DLD1 (cell line): Measurements from ENCODE around the gene ZC3H15.
"Not testable (repeated sequence)": the region's sequence is repeated elsewhere in the genome, so short reads cannot be mapped to it uniquely, and the experiment has no call there.

Source experiments
- in situ Hi-C: cut with HindIII; loops from 2 replicates; pipeline ENCODE4 v1.10.0; 2017; ENCODE audit warnings: low sequenced_read_pairs

ZC3H15 gene

DNA sequence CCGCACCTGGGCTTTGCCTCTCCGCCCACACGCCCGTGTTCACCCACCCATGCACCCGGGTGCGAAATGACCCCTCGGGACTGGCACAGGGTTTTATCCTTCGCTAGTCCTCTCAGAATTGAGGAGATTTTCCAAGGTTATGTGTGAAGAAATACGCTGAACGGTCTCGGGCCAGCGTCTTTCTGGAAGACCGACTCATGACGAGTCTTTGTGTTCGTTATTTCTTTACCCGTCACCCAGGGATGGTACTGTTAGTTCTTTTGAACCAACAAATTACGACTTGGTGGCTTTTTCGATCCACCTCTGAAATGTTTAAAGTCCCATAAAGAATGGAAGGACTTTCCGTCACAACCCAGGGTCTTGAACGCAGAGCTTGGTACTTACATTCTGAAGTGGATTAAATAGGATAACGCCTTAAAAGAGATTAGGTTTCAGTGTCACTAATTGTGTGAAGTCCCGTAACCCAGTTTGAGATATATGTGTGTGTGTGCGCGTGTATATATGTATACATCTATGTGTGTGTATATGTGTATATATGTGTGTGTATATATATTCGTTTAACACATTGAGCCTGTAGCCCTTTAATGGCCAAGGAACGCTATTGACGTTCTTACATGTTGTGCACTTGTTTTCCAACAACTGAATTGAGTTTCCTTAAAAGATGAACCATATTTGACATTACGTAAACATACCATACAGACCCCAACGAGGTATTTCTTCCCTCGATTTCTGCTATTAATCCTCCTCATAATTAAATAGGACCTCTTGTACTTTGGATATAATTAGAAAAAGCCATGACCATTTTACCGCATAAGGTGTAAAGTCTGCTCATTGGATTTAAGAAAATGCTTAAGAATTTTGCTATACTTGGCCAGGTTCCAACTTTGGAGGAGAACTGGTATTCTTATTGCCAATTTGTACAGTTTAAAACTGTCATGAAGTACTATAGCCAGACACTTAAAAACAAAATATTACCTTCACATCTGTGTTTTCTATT lies 889 bp downstream of the ZC3H15 start:
- in situ Hi-C loops: no loop called here

DNA sequence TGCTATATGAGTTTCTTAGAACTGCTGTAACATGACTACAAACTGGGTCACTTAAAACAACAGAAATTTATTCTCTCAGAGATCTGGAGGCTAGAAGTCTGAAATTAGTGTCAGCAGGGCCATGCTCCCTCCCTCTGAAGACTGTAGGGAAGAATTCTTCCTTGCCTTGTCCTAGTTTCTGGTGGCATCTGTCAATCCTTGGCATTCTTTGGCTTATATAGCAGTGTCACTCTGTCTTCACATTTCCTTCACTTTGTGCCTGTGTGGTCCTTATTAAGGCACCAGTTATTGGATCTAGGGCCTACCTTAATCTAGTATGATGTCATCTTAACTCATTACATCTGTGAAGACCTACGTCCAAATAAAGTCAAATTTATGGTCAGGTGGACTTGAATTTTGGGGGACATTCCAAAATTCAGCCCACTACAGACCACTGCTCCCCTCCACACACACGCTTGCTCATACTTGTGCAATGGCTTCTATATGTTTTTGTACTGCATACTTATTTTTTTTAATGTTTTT lies 7.6 kb downstream of the ZC3H15 start:
- in situ Hi-C loops: no loop called here

DNA sequence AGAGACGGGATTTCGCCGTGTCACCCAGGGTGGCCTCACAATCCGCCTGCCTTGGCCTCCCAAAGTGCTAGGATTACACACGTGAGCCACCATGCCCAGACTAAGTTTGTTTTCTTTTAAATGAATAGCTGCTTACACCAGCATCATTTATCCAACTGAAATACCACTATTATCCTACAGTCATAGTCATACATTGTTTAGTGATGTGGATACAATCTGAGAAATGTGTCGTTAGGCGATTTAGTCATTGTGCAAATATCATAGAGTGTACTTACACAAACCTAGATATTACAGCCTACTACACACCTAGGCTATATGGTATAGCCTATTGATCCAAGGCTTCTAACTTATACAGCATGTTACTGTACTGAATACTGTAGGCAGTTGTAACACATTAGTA lies 10.3 kb downstream of the ZC3H15 start:
- in situ Hi-C loops: no loop called here

DNA sequence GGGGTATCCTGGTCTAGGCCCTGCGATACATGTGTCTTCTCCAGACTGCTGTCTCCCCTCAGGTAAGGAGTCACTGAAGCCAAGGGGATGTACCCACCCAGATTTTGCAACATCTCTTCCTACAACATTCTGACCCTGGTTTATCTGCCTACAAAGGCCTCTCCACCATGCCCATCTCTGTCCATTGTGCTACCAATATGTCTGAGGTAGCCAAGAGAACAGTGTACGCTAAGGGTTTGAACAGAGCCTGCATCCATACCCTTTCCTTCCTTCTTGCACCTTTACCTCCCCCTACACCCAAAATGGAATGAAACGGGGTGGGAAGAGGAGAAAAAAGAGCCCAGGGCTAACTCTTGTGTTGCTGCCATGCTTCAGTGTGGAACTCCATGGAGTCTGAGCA lies 11.9 kb downstream of the ZC3H15 start:
- in situ Hi-C loops: no loop called here

- in situ Hi-C loops: no loop called here
These were observed 12.8 kb downstream of the ZC3H15 start for GRCh38 chr2:186498834-186499233.

GRCh38 chr2:186503827-186504606 lies 18.0 kb downstream of the ZC3H15 start:
- in situ Hi-C loops: no loop called here

DNA sequence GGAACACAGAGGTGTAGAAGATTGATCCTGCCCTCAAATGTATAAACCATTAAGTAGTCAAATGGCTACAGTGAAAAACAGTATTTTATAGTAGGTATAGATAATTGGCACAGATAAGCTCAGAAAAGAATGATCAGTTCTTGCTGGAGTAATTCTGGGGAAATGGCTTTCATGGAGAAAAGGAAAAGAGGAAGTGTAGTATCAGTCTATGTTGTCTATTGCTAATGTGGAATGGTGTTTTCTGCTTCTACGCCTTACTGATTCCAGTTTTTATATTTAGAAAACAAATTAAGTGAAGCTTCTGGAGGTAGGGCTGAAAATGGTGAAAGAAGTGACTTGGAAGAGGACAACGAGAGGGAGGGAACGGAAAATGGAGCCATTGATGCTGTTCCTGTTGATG lies 22.2 kb downstream of the ZC3H15 start:
- in situ Hi-C loops: no loop called here

DNA sequence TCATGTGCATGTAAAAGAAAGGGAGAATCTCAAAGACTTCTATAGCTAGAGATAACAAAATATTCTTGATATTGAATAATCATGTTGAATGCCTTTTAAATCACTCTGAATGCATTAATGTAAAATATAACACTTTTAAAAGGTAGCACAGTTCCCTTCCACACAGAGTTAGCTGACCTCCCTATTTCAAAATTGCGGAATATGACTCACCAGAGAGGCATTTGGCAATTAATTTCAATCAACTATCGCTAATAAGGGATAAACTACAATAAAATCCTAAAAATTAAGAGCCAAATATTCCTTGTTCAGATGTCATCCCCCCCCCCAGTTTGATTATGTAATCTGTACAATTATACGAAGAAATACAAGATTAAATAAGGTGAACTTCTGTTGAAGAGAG lies 29.3 kb downstream of the ZC3H15 start:
- in situ Hi-C loops: no loop called here

DNA sequence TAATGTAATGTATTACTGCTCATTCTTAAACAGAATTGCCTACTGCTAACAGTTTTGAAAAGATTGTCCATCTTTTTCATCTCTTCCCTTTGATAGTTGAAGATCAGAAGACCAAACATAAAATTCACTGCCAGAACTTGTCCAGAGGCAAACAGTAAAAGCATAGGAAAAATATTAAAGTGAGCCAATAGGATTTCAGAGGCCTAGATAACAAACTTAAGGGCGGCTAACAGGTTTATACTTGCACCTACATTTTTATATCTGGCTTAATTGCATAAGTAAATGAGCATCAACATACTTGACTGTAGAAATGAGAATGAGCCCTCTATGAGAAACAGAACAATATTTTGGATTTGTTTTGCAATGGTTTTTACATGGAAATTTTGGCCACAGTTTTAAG lies 30.3 kb downstream of the ZC3H15 start:
- in situ Hi-C loops: no loop called here

GRCh38 chr2:186517090-186517489 lies 31.0 kb downstream of the ZC3H15 start:
- in situ Hi-C loops: no loop called here

DNA sequence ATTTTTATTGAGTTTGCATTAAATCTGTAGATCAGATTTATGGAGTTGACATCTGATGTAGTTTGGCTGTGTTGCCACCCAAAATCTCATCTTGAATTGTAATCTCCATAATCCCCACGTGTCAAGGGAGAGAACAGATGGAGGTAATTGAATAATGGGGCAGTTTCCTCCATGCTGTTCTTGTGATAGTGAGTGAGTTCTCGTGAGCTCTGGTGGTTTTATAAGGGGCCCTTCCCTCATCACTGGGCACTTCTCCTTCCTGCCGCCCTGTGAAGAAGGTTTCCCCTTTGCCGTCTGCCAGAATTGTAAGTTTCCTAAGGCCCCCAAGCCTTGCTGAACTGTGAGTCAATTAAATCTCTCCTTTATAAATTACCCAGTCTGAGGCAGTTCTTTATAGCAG lies 32.2 kb downstream of the ZC3H15 start:
- in situ Hi-C loops: no loop called here

DNA sequence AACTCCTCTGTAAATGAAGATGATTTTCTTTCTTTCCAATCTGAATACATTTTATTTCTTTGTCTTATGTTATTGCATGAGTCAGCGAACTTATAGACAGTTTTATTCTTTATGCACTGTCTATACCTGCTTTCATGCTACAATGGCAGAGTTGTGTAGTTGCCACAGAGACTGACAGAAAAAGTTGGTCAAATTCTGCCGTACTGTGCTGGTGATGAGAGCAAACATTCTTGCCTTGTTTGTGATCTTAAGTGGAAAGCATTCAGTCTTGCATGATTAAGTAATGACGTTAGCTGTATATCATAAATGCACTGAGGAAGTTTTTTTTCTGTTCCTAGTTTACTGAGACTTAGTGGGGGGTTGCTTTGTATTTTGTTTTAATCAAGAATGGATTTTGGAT lies 32.9 kb downstream of the ZC3H15 start:
- in situ Hi-C loops: no loop called here

DNA sequence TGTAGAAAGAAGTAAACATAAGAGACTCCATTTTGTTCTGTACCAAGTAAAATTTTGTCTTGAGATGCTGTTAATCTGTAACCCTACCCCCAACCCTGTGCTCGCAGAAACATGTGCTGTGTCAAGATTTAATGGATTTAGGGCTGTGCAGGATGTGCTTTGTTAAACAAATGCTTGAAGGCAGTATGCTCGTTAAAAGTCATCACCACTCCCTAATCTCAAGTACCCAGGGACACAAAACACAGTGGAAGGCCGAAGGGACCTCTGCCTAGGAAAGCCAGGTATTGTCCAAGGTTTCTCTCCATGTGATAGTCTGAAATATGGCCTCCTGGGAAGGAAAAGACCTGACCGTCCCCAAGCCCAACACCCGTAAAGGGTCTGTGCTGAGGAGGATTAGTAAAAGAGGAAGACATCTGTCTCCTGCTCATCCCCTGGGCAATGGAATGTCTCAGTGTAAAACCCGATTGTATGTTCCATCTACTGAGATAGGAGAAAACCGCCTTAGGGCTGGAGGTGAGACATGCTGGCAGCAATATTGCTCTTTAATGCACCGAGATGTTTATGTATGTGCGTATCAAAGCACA lies 35.6 kb downstream of the ZC3H15 start:
- in situ Hi-C loops: not testable (repeated sequence)

DNA sequence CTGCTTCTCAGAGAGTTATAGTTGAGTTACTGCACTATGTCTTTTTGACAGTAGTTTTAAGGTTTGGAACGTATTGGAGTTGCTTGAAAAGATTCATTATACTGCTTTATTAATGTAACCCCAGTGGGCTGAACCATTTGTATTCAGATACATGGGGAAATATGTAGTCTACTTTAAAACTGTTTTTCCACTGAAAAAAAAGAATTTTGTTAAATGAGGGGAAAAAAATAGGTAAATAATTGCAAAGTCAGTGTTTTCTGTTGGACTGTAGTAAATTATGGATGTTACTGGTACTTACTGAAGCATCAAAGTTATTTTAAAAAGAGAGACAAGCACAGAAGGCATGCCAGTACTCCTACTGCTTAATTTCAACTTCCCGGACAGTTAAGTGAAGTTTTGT lies 36.4 kb downstream of the ZC3H15 start:
- in situ Hi-C loops: no loop called here

GRCh38 chr2:186523791-186524190 lies 37.7 kb downstream of the ZC3H15 start:
- in situ Hi-C loops: no loop called here

DNA sequence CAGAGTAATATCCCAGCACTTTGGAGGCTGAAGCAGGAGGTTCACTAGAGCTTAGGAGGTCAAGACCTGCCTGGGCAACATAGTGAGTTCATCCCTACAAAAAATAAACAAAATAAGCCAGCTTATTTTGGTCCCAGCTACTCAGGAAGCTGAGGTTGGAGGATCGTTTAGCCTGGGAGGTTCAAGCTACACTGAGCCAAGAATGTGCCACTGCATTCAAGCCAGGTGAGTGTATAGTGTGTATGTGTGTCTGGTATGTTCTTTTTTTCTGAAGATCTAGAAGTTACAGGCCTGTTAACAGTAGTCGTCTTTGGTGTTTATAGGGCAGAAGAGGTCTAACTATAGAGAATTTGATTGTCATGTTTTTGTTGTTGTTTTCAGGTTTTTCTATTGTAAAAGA lies 40.2 kb downstream of the ZC3H15 start:
- in situ Hi-C loops: no loop called here

DNA sequence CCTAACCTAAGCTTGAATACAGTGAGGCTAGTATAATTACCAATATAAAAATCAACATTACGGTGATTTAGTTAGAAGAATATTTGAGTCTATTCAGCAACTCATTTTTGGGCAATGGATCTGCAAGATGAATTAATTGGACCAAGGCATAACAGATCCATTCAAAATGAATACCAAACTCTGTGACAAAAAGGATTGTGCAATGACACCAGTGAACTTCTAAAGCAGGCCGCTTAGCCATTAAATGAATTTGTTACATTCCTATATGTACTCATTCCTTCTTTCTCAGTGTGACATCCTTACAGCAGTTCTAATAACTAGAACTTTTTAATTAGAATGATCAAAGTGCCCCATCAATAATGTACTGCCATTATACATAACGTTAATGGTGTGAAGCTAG lies 44.3 kb downstream of the ZC3H15 start:
- in situ Hi-C loops: no loop called here

DNA sequence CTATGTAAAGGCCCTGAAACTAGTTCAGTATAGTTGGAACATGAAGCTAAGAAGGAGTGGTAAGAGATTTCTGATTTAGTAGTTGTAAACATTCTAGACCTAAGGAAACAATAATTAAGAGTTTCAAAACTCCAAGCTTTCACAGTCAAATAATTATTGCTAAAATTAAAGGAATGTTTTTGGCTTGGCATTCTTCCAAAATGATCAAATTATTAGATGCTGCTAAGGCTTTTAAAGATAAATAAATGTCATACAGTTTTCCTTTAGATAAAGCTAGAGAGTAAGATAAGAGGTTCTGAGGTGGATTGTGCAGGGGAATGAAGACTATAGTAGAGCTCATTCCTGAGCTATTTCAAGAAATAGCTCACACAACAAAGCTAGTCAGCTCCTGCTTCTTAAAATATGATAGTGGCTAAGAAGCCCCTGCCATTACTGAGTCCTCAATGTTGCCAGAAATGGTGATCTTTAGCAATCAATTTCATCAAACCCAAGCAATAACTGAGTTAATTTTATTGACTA lies 45.3 kb downstream of the ZC3H15 start:
- in situ Hi-C loops: no loop called here

DNA sequence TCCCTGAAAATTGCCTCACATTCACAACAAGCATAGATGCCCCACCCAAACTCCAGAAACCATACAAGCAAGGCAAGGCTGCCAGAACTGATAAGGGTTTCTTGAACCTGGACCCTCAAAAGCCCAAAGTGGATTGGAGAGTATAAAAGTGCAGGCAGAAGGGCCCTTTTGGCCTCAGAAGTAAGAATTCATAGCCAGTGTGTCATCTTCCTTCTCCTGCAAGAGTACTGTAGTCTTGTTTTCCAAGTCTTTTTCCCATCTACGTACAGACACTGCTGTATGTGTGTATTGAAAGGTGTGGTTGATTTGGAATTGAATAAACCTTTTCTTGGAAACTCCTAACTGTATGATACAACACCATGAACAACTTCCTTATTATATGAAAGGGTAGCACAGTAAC lies 46.8 kb downstream of the ZC3H15 start:
- in situ Hi-C loops: no loop called here

GRCh38 chr2:186533717-186534116 lies 47.7 kb downstream of the ZC3H15 start:
- in situ Hi-C loops: no loop called here

DNA sequence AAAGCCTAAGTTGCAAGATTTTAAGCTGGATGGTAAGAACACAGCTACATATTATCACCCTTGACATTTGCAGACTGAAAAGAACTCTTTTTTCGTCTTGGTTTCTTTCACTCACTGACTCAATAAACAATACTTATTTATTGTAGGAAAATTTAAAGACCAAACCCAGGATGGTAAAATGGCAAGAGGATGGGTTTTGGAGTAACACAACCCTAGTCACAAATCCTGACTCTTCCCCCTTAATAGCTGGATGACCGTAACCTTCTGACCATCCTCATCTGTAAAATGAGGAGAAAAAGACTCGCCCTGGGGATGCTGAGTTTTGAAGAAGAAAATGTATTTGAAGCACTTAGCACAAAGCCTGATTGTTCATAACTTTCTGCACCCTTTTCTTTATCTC lies 48.3 kb downstream of the ZC3H15 start:
- in situ Hi-C loops: no loop called here
